GM21619 (cell line): ENCODE data around the gene ZNF655.

Experiments
- ATAC-seq: cut with Tn5 transposase; IDR thresholded peaks from one replicate; pipeline ENCODE4 v1.9.1; 2021; ENCODE audit not compliant: unreplicated experiment

The ZNF655 gene

DNA sequence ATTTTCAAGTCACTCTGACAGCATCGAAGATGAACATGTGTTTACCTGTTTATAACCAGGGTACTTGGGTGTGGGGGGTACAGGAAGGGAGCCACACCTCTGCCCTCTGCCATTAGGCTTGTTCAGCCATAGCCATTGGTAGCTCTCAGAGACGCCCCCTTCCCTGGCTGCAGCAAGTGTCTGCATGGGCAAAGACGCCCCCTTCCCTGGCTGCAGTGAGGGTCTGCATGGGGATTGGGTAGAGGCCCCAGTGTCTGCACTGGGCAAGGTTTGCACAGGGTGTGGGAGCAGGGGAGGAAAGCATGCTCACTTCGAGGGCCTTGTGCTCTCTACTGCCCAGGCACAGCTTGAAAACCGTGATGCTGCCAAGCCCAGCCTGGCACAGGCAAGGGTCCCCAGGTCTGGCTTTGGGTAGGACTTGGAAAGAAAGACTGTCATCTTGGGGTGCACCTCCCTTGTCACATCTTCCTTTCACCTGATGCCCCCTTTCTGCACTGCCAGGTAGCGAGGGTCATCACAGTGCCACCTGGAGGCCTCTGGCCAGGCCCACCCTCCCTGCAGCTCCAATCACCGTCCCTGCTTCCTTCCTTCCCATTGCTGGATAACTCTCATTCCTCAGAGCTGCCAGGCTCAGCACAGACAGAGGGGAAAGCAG, 43.3 kb downstream of the ZNF655 start:
- no peak for ATAC-seq

DNA sequence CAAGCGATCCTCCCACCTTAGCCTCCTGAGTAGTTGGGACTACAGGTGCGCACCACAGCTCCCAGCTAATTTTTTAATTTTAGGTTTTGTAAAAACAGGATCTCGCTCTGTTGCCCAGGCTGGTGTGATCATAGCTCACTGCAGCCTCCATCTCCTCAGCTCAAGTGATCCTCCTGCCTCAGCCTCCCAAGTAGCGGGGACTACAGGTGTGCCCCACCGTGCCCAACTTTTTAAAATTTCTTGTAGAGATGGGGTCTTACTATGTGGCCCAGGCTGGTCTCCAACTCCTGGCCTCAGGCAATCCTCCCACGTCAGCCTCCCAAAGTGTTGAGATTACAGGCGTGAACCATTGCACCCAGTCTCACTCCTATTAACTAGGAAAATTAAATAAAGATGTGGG, 47.1 kb downstream of the ZNF655 start:
- no peak for ATAC-seq

DNA sequence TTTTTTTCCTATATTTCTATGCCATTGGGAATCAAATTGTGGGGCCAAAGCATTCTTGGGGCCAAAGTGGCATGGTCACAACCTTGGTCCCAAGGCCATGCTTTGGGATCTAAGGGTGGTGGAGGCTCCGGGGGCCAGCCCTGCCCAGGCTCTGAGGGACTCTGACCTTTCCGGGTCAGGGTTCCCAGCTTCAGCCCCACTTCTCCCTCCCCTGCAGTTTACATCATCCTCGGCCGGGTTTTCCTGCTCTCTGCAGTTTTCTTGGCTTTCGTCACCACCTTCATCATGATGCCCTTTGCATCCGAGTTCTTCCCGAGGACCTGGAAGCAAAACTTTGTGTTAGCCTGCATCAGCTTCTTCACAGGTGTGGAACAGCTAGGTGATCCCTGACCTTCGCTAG, 48.1 kb downstream of the ZNF655 start:
- no peak for ATAC-seq

DNA sequence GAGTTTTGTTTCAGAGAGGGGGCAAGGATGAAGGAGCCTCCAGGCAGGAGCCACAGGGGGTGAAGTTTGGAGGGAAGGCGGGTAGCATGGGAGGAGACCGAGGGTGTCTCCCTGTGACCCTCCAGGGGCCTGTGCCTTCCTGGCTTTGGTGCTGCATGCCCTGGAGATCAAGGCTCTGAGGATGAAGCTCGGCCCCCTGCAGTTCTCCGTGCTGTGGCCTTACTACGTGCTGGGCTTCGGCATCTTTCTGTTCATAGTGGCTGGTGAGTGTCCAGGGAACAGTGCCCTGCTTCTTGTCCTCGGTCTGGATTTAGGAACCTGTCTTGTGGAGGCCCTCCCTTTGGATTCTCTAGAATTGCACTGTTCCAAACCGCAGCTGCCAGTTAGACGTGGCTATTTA, 49.1 kb downstream of the ZNF655 start:
- ATAC-seq, result no peak

DNA sequence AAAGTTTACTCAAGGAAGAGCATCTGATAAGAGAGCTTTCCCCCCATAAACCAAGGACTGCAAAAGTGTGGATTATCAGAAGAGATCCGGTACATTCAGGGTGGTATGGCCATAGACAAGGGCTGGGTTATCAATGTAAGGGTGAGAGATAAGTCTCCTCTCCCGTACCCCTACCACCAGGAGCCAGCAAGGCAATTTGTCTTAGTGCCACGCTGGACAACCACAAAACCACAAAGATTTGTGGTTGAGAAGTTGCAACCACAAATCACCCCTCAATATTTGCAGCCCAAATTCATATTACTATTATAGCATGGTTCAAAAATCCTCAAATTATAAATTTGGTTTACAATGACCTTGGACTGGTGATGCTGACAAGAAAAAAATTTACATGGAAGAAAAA, 56.1 kb downstream of the ZNF655 start:
- no peak for ATAC-seq

DNA sequence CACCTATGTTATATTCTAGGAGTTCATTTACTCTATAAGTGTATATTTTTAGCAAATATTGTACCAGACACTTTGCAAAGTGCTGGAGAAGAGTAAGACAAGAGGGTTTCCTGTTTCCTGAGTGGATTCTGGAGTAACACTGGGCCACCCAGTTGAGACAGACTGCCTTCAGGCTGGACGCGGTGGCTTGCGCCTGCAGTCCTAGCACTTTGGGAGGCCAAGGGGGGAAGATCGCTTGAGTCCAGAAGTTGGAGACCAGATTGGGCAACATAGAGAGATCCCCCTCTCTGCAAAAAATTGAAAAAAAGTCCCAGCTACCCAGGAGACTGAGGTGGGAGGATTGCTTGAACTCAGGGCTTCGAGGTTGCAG, 57.5 kb downstream of the ZNF655 start:
- no peak for ATAC-seq

DNA sequence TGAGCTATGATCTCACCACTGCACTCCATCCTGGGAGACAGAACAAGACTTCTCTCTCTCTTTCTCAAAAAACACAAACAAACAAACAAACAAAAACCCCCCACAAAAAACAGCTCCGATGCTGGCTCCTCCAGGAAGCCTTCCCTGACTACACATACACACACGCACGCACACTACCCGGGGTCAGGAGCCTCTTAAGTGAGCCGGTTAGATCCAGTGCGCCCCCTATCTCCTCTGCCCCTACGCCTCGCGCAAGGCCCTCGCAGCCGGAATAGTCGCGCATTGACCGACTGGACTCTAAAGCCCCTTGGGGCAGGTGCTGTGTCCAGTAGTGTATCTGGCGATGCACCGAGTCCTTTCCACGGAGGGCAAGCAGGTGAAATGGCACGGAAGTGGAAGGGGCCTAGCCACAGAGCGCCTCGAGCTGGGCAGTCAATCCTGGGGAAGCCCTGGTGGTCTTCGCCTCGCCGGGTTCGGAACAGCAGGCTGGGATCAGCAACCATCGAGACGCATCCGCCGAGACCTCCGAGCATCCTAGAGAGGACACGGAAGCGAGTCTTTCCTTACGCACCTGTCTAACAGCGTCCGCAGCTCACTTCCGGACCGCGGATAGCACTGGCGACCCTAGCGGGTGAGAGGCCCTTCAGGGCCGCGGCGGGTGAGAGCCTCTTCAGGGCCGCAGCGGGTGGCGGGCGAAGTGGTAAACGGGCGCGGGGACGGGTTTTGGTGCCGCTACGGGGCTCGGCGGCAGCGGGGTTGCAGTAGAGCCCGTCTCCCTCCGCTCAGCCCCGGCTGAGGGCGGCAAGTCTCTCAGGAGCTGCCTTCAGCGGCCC, 58.1 kb downstream of the ZNF655 start, which contains the start of gene ZSCAN25:
ZSCAN25 (plus strand) TSS at position 588 of the 833 bp plus-strand sequence. CDS start 2,661 bp downstream, outside the sequence.
- ATAC-seq, result peak; percentile 94

DNA sequence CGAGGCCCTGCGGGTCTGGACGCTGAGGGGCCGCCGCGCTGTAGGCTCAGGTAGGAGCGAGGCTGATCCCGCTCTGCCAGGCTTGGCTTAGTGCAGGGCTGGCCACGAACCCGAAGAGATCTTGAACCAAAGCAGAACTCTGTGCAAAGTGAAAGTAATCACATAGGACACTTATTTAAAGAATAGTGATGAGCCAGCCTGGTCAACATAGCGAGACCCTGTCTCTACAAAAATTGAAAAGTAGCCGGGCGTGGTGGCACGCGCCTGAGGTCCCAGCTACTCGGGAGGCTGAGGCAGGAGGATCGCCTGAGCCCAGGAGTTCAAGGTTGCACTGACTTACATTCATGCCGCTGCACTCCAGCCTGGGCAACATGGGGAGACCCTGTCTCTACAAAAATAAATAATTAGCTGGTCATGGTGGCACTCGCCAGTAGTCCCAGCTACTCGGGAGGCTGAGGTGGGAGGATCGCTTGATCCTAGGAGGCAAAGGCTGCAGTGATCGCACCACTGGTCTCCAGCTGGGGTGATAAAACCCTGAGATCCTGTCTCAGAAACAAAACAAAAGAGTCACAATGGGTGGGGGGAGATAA, 58.8 kb downstream of the ZNF655 start:
- ATAC-seq, result peak; percentile 28

DNA sequence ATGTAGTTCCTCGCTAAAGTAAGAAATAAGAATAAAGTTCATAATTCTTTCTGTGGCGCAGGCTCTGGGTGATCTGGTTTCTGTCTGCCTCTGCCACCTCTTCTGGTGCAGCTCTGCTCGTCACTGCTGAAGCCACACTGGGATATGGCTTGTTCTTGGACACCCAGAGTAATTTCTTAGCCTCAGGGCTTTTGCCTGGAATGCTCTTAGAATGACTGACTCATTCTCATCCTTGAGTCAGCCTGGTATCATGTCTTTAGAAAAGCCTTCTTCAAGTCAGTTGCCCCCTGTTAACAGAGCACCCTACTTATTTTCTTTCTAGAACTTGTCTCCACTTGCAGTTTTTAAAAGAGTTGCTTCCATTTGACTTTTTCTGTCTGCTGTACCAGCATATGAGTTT, 60.3 kb downstream of the ZNF655 start:
- no peak for ATAC-seq

DNA sequence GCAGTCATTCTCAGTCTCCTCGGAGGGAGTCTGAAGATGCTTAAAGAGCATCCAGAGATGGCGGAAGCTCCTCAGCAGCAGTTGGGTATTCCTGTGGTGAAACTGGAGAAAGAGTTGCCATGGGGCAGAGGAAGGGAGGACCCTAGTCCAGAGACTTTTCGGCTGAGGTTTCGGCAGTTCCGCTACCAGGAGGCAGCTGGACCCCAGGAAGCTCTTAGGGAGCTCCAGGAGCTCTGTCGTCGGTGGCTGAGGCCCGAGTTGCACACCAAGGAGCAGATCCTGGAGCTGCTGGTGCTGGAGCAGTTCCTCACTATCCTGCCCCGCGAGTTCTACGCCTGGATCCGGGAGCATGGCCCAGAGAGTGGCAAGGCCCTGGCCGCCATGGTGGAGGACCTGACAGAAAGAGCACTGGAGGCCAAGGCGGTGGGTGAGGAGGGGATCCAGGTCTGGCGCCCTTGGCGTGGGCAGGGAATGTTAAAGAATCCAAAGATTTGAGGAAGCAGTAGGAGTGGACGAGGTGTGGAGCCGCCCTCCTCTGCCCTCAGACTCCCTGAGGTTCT, 61.2 kb downstream of the ZNF655 start:
- ATAC-seq, result no peak

DNA sequence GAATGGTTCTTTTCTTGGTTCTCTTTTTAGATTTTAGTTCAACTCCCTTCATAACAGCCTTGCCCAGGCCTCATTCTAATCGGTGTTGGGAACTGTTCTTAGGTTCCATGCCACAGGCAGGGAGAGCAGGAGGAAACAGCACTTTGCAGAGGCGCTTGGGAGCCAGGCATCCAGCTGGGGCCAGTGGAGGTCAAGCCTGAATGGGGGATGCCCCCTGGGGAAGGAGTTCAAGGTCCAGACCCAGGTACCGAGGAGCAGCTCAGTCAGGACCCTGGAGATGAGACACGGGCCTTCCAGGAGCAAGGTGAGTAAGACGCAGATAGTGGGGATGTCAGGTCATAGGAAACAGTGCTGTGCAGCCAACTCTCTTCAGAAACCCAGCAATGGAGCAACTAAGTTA, 62.8 kb downstream of the ZNF655 start:
- ATAC-seq, result no peak

DNA sequence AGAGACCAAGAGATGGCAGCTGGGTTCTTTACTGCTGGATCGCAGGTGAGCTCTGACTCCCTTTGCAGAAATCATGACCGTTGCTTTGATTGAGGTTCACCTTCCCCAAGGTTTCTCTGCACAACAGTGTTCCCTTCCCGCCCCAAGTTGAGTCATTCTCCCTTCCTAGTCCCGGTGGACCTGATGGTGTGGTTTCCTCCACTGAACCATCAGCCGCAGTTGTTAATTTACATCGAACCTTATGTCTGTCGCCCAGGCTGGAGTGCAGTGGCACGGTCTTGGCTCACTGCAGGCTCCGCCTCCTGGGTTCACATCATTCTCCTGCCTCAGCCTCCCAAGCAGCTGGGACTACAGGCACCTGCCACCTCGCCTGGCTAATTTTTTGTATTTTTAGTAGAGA, 64.2 kb downstream of the ZNF655 start:
- no peak for ATAC-seq

DNA sequence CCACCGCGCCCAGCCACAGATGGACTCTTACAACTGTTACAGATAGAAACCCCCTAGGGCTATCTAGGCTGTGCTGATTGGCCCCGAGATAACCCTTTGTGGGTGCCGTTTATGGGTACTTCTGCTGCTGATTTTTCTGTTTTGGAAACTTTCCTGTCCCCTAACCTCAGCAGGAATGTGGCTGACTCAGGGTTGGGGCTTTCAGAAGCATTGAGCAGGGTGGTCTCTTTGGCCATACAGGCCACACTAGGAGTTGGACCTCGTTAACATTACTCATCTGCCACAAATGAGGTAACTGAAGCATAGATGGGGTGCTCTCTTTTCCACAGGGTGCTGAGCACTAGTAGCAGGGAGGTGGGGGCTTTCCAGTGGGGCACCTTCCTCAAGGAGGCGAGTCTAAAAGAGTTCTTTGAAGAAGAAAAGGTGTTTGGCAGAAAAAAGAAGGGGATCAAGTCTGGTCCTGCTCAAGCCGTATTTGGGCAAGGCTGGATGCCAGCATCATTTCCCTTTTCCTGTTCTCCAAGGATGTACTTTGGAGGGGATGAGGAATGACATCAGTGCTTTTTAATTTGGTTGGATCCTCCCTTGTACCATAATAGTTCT, 64.8 kb downstream of the ZNF655 start:
- ATAC-seq, result no peak

DNA sequence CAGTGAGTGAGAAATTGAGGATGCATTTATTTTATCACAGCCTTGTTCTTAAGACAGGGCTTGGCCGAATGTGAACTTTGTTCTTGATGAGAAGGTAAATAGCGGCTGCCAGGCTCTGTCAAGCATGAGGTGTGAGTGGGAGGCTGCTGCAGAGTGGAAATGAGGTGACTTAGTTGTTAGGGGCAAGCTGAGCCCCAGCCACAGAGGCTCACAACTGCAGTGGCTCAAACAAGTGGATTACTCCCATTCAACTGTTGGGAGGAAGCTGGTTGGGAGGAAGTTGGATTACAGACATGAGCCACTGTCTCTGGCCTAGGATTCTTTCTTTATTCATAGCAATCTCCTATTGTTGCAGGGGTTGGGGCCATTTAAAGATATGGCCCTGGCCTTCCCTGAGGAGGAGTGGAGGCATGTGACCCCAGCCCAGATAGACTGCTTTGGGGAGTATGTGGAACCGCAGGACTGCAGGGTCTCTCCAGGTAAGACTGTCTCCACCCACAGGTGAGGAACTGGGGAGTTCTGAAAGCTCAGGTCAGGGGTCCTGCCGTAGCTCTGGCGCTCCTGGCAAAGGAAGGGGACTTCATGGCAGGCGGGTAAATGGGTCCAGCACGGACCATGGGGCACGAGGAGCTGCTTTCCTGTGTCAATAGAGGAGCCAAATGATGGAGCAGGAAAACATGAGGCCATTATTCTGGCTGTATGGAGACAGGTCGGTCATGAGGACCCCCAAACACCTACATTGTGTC, 65.4 kb downstream of the ZNF655 start:
- ATAC-seq, result no peak

DNA sequence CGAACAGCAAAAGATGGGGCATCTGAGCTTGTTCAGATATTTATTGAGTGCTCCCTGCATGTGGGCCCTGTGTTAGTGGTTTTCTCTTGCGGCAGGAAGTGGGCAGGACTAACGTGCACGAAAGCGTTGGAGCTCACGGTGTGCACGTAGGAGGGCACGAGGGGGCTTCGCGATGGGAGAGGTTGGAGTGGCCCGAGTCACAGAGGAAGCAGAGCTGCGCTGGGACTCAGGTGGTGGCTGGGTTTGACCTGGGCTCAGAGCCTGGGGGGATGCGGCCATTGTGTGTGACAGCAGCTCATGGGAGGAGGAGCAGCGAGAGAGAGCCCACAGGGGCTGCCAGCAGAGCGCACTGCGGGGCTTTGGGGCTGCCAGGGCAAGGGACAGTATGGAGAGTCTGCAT, 66.0 kb downstream of the ZNF655 start:
- ATAC-seq, result no peak

DNA sequence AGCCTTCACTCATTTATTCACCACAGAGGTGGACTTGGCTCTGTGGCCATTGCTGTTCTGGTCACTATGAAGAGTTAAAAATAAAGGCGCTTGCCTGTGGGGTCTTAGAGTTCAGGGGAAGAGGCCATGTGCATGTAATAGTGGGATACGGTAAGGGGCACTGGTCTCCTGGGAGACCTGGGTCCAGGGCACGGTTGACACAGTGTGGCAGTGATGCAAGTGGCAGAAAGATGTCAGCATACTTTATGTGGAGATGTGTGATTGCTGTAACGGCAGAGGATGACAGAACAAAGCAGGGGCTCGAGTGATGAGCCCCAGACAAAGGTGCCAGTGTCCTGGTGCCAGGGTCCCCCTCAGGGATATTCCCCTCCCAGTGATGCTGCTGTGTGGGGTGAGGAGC, 66.9 kb downstream of the ZNF655 start:
- ATAC-seq, result no peak

DNA sequence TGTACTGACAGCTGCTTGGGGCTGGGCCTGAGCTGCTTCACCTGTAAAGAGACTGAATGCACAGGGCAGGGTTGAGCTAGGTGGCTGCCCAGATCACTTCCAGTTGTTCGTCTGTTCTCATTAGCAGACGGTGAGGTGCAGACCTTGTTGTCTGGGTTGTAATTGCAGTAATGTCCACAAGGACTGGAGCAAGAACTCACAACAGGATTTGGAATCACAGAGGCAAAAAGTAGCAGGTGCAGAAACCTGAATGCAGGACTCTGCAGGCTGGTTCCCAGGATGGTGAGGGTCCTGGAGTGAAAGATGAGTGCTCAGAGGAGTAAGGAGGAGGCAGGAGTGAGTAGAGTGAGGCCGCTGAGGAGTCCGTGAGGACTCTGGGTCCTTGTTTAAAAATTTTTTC, 67.5 kb downstream of the ZNF655 start:
- no peak for ATAC-seq
